ENCODE results near the gene CYB5A.

Gene CYB5A

DNA sequence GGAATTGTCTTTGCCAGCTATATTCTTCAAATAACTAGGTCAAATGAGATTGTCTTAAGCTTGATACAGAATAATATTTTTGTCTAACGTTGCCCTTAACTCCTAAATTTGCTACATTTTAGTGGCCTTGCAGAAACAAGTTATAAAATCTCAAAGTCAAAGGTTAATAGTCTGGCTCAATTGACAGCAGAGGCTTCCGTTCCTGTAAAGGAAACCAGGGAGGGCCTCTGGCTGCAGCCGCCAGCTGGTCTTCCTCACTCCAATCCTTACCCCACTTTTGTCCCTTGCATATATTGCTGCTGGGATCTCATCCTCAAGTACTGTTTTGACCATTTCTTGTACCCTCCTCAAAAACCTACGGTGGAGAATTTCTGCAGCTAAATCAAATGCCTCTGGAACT lies 17.1 kb downstream of the CYB5A start:
- no peak for DNase-seq

DNA sequence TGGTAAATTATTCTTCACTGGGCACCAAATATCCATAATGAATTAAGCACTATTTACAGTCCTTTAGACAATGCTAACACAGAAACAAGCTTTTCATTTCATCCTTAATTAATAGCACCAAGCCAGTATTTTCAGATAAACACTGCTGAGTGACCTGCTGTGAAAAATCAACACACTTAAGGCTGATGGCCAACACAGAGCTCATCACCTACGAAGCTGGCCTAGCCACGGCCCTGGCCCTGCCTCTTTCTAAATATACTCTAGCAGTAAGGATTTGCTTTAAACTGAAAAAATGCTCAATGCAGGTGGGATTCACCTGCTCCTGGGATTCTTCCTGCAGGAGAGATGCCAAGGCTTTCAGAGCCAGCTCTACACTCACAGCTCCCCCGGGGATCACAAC lies 18.4 kb downstream of the CYB5A start:
- DNase-seq, result no peak

- no peak for DNase-seq
These were observed 20.1 kb downstream of the CYB5A start for GRCh38 chr18:74271635-74272034.

DNA sequence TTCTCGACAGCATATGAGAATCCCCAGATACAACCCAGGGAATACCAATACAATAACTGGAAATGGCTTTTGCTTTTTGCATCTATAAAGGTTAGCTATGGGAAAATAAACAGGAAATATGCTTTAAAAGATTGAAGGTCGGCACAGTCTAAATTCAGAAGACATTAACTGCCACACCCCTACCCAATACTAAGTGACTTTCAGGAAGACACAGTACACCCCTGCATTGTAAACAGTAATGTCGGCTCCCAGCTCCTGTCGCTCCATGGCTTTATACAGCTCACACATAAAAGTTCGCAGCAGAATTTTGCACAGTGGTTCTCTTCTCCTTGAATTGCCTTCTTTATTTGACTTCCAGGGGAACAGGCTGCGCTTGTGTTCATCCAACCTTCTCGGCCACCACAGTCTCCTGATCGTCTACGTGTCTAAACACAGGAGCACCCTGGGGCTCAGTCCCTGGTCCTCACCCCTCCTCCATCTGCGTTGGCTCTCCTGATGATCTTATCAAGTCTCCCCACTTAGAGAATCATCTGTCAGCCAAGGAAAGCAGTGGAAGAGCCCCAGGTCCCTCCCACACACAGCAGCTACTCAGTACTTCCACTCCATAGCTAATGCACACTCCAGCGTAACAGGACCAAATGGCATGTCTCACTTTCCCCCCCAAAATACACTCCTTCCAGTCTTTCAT lies 22.7 kb downstream of the CYB5A start:
- DNase-seq, result no peak

GRCh38 chr18:74268175-74268574 lies 23.6 kb downstream of the CYB5A start:
- no peak for DNase-seq

DNA sequence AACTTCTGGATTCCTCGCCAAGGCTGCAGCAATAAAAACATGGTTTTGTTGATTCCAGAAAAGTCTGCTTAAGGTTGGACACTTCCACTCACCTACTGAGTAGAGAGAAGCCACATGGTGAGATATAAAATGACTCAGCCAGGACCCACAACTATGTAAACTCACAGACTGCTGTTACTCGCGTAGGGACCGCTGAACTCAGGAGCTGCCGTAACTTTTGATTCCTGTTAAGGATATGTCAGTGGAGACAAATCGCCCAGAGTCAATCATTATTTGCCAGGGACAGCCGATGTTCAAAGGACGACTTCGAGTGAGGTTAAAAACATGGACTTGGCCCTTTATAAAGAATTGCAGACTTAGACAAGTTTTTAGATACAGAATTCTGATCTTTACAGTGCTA lies 25.6 kb downstream of the CYB5A start:
- DNase-seq, result no peak

- no peak for DNase-seq
These were observed 26.1 kb downstream of the CYB5A start for GRCh38 chr18:74265546-74266098.

GRCh38 chr18:74264303-74265020 lies 27.3 kb downstream of the CYB5A start:
- DNase-seq, result no peak

DNA sequence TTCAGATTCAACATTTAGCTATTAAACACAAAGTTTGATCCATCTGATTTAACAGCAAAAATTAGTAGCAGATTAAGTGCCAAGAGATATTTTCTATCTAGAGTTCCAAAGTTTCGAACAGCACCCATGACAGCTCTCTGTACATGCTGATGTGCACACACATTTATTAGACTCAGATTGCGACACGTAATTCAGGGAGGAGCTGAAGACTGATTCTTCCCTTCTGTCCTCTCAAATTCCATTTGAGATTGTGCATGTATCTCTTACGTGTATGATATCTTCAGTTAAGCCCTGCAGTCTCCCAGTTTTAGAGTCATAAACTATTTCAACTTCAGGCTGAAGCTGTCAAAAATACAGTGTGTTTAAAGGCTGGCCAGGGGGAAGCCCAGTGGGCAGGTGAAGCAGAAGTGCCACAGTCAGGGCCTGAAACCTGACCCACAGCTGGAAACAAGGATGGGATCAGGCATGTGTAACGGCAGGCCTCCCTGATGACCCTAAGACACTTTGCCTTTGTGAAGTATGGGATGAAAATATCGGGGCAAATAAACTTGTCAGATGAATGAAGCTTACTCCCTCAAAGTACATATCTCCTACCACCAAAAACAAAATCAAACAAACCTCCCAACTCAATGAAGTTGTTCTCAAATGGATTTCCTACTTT lies 30.6 kb downstream of the CYB5A start:
- no peak for DNase-seq

- DNase-seq, result no peak
These were observed 32.4 kb downstream of the CYB5A start for GRCh38 chr18:74259347-74259746.

- DNase-seq, result no peak
These were observed 34.7 kb downstream of the CYB5A start for GRCh38 chr18:74257083-74257482.

DNA sequence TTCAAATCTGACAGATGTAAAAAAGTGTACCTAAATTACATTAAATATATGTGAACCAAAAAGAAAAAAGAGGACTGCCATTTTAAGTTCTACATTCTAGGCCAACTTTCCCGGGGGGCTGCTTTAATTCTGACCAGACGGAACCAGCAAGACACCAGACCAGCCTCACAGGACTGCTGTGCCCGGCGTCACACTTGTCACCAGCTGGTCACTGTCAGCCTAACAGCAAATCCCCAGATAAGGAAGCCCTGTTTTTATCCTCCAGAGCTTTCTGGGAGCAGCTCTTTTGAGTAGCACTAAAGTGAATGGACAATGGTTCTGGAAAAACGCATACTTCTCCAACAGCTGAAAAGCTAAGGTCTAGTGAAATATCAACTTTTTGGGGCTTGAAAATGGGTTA lies 35.6 kb downstream of the CYB5A start:
- DNase-seq, result no peak

DNA sequence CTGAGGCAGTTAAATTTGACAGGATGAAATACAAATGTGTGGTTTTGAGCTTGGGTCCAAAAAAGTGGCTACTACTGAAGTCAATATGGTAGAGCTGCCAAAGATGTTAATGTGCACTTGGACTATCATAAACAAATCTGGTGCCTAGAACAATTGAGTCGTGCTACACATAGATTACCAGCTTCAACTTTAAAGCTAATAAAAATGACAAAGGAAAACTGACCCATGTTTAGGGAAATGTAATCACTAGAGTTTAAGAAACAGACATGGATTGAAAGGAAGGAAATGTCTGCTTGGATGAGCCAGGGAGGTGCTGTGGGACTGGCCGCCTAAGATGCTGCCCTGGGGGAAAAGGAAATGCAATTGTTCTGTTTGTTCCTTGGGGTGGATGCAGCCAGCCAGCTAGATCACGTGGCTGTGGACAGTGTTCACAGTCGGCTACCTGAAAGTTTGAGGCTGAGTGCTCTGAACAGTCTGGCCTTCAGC lies 36.6 kb downstream of the CYB5A start:
- no peak for DNase-seq

DNA sequence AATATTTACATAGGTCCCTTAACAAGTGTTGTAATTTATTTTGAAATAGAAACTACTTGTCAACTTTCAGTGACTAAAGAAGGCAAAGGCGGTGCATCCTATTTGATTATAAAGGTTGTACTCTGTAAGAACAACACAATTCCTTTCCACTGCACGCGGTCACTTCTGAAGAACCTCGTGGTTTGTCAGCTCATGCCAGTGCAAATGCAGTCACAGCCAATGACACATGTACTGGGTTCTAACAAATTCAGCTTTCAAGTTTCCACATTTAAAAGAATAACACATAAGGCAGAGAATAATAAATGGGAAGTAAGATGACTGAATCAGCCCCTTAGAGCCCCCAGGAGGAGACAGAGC lies 39.7 kb downstream of the CYB5A start:
- DNase-seq, result no peak

DNA sequence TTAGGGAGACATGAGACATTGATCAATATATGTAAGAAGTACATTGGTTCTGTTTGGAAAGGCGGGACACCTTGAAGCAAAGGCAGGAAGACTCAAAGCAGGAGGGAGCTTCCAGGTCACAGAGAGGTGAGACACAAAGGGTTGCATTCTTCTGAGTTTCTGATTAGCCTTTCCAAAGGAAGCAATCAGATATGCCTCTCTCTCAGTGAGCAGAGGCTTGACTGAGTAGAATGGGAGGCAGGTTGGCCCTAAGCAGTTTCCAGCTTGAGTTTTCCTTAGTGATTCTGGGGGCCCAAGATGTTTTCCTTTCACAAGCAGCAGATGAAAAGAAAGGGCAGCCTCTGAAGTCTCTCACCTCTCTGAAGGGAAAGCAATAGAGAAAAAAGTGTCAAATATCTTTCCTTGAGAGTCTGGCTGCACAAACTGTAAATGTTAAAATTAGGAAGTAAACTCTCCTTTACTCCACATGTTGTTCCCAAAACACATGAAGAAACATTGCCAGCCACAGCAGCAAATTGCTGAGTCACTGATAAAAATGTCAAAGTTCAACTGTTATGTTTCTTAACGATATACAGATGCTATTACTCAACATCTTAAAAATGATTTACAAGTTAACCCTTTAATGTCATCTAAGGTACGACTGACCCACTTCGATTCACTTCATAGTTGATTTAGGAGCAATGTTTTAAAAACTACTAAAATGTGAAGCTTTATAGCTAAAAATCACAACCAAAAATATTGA lies 40.3 kb downstream of the CYB5A start:
- no peak for DNase-seq

DNA sequence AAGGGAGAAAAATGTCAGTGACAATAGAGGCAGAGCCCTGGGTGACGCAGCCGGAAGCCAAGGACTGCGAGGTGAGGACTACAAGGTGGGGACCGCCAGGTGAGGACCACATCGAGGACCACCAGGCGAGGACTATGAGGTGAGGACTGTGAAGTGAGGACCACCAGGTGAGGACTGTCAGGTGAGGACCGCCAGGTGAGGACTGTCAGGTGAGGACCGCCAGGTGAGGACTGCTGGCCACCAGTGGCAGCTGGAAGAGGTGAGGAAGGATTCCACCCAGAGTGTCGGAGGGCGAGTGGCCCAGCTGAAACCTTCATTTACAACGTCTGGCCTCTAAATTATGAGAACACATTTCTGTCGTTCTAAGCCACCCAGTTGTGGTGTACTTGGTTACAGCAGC lies 41.6 kb downstream of the CYB5A start:
- no peak for DNase-seq

DNA sequence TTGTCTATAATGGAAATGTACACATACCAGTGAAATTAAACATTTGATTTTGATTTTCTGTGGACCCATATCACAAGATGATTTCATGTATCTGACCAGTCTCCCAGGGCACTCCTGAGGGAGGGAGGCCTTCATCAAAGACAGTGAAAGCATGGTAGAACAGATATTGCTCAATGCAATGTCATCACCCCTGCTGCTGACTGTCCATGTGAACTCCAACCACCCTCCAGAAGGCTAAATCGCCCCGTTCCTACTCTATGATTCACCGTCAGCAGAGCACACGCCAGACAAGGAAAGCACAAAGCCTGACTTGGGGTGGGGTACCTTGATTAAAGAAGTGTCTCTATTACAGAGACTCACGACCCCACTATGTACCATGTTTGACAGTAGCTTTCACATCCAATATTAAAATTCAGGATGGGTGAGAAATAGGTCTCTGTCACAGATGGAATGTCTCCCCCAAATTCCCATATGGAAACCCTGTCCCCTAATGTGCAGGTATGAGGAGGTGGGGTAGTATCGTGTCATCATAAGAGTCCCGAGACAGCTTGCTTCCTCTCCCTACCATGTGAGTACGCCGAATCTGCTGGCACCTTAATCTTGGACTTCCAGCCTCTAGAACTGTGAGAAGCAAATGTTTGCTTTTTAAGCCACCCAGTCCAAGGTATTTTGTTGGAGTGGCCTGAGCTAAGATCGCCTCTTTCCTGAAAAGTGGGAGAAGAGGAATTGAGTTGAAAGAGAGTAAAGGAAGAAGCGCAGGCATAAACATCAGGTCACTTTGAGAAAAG lies 42.4 kb downstream of the CYB5A start:
- no peak for DNase-seq

GRCh38 chr18:74248595-74248994 lies 43.2 kb downstream of the CYB5A start:
- DNase-seq, result no peak

DNA sequence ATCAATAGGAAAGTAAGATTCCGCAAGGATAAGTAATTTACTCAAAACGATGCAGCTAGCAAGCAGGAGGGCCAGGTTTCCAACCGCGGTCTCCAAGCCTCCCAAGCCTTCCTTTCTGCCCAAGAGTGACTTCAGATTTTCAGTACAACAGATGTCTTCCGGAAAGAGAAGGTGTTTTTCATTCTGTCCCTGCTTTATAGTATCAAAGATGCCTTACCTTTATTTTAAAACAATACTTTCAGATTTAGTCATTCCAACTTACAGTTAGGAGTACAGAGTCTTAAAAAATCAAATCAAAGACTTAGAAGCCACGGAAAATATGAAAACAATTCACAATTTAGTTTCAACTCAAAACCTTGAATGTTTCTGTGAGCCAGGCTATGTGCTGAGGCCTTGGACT lies 43.6 kb downstream of the CYB5A start:
- no peak for DNase-seq

DNA sequence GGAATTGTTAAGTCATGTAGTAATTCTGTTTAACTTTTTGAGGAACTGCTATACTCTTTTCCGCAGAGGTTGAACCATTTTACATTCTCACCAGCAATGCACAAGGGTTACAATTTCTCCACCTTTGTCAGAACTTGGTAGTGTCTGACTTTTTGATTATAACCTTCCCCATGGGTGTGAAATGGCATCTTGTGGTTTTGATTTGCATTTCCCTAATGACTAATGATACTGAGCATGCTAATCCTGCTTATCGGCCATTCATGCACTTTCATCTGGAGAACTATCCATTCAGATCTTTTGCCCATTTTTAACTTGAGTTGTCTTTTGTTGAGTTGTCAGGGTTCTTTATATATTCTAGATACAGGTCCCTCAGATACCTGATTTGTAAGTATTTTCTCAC lies 47.2 kb downstream of the CYB5A start:
- no peak for DNase-seq

DNA sequence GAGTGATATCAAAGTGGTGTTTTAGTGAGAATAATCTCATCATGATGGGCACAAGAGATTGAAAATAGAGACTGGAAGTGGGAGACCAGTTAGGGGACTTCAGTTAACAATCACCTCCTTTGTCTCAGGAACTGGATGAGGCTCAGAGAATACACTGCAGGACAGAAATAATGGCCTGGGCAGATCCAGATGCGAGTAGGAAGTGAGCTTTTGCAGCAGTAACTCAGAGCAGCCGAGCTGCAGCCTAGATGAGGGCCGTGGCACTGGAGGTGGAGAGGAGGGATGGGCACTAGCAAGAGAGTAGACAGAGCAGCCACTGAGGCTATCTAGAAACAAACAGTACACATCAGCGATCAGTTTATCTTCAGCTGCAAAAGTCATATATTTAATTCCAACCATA lies 48.6 kb downstream of the CYB5A start:
- DNase-seq, result no peak

DNA sequence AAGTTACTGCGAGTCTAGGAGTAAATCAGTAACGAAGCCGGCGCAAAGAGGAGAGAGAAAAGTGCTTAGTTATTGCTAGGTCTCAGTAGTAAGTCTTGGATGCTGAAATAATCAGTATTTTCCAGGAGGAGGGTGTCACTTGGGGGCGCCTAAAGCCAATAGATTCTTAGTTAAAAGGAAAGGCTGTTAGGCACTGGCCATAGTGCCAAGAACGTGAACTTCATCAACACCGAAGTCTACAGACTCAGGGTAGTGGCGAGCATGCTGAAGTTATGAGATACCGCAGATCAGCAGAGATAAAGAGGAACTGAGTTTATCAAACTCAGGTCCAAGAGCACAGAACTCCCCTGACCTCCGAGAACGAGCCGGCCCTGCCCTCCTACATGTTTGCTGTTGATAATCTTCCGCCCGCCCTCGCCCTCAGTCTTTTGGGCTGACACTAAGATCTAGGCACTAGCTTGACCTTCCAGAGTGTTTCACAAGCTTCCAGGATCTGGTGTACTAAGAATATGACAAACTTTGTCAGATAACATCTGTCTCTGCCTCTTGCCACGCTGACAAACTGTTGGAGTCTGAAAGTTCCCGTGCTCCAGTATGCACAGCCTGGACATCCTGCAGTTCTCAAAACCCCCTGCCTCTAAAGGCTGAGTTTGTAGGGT lies 49.2 kb downstream of the CYB5A start:
- DNase-seq, result no peak
